ENCODE results near the gene KRT20. TPM values are rescaled to one million over a fixed set of nuclear protein-coding genes. Genes with fewer than 3 reads are reported as not detected.

Gene KRT20
- total RNA-seq, 3 donors from 2014 or later (not counting 1 experiment from before 2014, with no cell fraction given), result not detected

DNA sequence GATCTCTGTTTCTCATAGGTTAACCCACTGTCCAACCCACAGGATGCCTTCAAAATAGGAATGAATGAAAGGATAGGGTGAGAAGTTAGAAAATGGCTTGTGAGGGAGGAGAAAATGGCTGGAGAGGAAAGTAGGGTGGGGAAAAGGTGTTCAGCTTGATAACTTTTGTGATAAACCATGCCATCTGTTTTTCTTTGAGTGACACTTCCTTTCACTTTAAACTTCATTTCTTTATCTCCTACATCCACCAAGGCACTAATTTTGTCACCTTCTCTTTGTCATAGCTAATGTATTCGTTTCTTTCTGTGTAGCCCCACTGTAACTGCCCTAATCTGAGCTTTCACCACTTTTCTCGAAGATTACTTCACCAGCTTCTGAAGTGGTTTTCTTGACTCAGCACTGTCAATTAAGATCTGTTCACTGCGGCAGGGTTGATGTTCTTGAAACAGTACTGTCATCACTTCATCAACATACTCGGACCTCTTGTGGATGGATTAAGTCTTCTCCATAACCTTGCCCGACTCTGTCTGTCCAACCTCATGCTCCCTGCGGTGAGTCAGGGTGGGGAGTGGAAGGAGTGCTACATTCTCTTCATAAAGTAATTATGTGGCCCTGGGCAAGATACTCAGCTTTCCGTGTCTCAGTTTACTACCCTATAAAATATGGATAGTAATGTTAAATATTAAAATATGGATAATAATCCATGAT lies 57.1 kb downstream of the KRT20 start:
- Mint-ChIP-seq H3K4me3 (no peak overlapping the region), H3K4me1 (peaks cover 0 to 4% of the 10 kb centered on the region in 2 donors), H3K9me3 (peaks cover 0 to 2% of the 10 kb centered on the region in 2 donors), H3K36me3 (no peaks in the 10 kb centered on the region), H3K27ac (no peak overlapping the region), H3K27me3 (ENCODE audit: low read depth in 2 of 2) (peaks cover 19 to 56% of the 10 kb centered on the region in 2 donors)
- Histone ChIP-seq H3K4me1 (ENCODE audit: control insufficient read depth, insufficient read depth, low read length) (no peaks in the 10 kb centered on the region), H3K9me3 (ENCODE audit: control insufficient read depth, insufficient read depth, low read length) (no peaks in the 10 kb centered on the region), H3K4me3 (ENCODE audit: low read length) (no peak overlapping the region), H3K36me3 (ENCODE audit: control insufficient read depth, insufficient read depth, low read length) (no peaks in the 10 kb centered on the region), H3K27me3 (ENCODE audit: control insufficient read depth, insufficient read depth, low read length) (peaks cover 5% of the 10 kb centered on the region), H3K27ac (ENCODE audit: low read length) (no peak overlapping the region)
- TF ChIP-seq, protein P1, sequence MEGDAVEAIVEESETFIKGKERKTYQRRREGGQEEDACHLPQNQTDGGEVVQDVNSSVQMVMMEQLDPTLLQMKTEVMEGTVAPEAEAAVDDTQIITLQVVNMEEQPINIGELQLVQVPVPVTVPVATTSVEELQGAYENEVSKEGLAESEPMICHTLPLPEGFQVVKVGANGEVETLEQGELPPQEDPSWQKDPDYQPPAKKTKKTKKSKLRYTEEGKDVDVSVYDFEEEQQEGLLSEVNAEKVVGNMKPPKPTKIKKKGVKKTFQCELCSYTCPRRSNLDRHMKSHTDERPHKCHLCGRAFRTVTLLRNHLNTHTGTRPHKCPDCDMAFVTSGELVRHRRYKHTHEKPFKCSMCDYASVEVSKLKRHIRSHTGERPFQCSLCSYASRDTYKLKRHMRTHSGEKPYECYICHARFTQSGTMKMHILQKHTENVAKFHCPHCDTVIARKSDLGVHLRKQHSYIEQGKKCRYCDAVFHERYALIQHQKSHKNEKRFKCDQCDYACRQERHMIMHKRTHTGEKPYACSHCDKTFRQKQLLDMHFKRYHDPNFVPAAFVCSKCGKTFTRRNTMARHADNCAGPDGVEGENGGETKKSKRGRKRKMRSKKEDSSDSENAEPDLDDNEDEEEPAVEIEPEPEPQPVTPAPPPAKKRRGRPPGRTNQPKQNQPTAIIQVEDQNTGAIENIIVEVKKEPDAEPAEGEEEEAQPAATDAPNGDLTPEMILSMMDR (IDR thresholded peaks at IDR 0.05), result no peak
- DNase-seq (no peak), ATAC-seq (no peak)
- 54% methylated on average over 3 of the region's 7 CpGs for WGBS (ENCODE audit: insufficient coverage)
- intact Hi-C loops (cut with micrococcal nuclease), result no loop called here

Other genes starting within 250 kb of the KRT20 start
- gene SMARCE1, start 237.4 kb downstream of the KRT20 start, total RNA-seq, result 100 to 1,000 TPM in 2 of 3 donors, 10 to 100 TPM in 1; 87.8 to 102 (median 101) TPM
- gene KRT222, start 220.1 kb downstream of the KRT20 start, total RNA-seq, result not detected
- not detected for gene KRT24, start 181.5 kb downstream of the KRT20 start, total RNA-seq
- gene KRT25, start 129.9 kb downstream of the KRT20 start, total RNA-seq, result not detected
- gene KRT26, start 113.0 kb downstream of the KRT20 start, total RNA-seq, result not detected
- not detected for gene KRT27, start 102.7 kb downstream of the KRT20 start, total RNA-seq
- not detected for gene KRT28, start 85.3 kb downstream of the KRT20 start, total RNA-seq
- gene KRT10, start 62.6 kb downstream of the KRT20 start, total RNA-seq, result 10 to 100 TPM; 23.6 to 35.9 (median 25.5) TPM
- not detected for gene KRT12, start 18.0 kb downstream of the KRT20 start, total RNA-seq
- gene KRT23, start 52.4 kb upstream of the KRT20 start, total RNA-seq, result under 1 TPM in 1 of 3 donors, not detected in 2; 0.83 TPM
- not detected for gene KRT39, start 81.7 kb upstream of the KRT20 start, total RNA-seq
- not detected for gene KRT40, start 99.1 kb upstream of the KRT20 start, total RNA-seq
- not detected for gene KRTAP3-3, start 108.9 kb upstream of the KRT20 start, total RNA-seq
- not detected for gene KRTAP3-2, start 114.7 kb upstream of the KRT20 start, total RNA-seq
- gene KRTAP3-1, start 123.9 kb upstream of the KRT20 start, total RNA-seq, result not detected
- not detected for gene KRTAP1-5, start 142.0 kb upstream of the KRT20 start, total RNA-seq
- not detected for gene KRTAP1-4, start 145.0 kb upstream of the KRT20 start, total RNA-seq
- gene KRTAP1-3, start 149.6 kb upstream of the KRT20 start, total RNA-seq, result not detected
- not detected for gene KRTAP1-1, start 156.2 kb upstream of the KRT20 start, total RNA-seq
- not detected for gene KRTAP2-1, start 162.1 kb upstream of the KRT20 start, total RNA-seq
- gene KRTAP2-2, start 170.0 kb upstream of the KRT20 start, total RNA-seq, result not detected
- not detected for gene KRTAP2-3, start 174.9 kb upstream of the KRT20 start, total RNA-seq
- gene KRTAP2-4, start 180.6 kb upstream of the KRT20 start, total RNA-seq, result not detected
- gene KRTAP4-7, start 198.9 kb upstream of the KRT20 start, total RNA-seq, result not detected
- not detected for gene KRTAP4-8, start 212.9 kb upstream of the KRT20 start, total RNA-seq
- gene KRTAP4-16, start 217.0 kb upstream of the KRT20 start, total RNA-seq, result not detected
- gene KRTAP4-9, start 220.1 kb upstream of the KRT20 start, total RNA-seq, result not detected
- gene KRTAP4-11, start 233.1 kb upstream of the KRT20 start, total RNA-seq, result not detected
- not detected for gene KRTAP4-12, start 238.9 kb upstream of the KRT20 start, total RNA-seq

Measured in natural killer cell (primary cell).